ENCODE results near the gene RXRB.
A peak's percentile ranks its signal among the peaks of the same experiment; 100 is the strongest.
"Not testable (repeated sequence)": the region's sequence is repeated elsewhere in the genome, so short reads cannot be mapped to it uniquely, and the experiment has no call there.

Gene RXRB

DNA sequence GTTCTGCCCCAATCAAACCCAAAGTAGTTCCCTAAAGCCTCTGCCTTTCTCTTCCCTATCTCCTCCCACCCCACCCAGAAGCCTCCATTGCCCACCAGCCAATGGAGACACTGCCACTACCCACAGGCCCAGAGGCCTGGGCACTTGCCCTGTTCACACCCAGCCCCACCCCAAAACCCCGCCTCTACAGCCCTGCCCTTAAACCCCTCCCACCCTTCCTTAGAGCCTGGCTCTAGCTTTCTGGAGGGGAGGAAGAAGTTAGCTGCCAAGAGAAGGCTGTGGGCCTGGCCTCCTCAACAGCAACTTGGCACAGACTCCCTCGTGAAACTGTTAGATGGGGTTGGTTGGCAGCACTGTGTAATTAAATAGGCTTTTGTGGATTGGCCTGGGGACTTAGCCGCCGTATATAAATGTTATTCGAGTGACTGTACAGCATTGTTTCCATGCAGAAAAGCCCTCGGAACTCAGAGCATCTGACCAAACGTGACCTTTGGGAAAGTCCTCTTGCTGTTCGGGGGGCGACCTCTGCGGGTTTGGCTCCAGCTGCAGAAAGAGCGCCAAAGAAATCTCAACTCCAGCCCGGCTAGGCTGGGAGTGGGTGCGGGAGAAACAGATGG lies 39.6 kb downstream of the RXRB start:
- no peak for DNase-seq

DNA sequence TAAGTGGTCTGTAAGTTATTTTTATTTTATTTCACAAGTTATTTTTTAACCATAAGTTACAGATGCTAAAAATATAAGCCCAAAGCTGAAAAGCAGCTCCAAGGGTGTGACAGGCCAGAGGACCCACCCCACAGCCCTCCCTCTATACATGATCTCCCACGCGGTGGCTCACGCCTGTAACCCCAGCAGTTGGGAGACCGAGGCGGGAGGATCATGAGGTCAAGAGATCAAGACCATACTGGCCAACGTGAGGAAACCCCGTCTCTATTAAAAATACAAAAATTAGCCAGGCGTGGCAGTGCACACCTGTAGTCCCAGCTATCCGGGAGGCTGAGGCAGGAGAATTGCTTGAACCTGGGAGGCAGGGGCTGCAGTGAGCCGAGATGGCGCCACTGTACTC lies 40.4 kb downstream of the RXRB start:
- DNase-seq = no peak

DNA sequence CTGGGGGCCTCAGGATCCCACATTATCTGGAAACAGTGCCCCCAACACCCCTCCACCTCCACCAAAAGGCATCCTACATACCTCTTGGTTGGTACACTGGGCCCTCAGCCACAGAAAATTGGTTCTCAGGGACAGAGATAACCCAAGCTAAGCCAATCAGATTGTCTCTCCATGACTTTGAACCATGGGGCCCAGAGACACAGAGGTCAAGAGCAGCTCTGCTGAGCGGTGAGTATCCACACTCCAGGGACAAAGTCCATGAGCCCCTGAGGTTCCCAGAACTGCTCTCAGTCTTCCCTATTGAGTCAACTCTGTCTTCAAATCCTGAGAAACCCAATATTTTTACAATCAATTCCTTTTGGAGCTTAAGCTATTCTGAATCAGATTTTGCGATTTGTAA lies 43.5 kb downstream of the RXRB start:
- no peak for DNase-seq

DNA sequence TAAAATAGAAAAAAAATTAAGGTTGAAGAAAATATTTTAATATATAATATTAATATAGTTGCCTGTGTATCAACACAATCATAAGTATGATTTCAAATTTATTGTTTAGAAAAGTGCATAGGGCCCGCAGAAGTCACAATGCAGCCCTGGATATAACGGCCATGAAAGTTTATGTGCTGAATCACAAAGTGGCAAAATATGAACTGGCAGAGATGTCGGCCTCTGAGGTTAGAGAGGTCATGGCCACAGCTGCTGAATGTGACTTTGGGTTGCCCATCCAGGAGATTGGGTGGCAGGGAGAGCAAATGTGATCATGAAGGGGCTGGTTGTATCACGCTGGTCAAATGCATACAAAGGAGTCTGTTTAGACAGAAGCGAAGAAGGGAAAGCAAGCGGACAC lies 43.9 kb downstream of the RXRB start:
- no peak for DNase-seq

DNA sequence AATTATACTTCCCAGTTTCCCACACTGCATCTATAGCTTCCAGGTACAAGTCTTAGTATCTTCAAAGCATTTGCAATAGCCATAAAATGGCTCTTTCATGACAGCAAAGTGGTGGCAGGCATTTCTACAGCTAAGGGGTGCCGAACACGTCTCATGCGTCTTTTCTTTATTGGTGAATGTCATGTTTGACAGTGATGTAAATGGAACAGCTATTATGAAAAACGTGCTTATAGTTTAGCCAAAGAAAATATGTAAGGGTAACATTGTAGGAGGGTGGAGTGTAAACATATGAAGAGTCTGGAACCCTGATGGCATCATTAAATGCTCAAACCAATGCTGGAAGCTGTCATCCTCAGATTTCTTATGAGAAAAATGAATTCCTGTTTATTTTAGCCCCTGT lies 46.1 kb downstream of the RXRB start:
- no peak for DNase-seq

DNA sequence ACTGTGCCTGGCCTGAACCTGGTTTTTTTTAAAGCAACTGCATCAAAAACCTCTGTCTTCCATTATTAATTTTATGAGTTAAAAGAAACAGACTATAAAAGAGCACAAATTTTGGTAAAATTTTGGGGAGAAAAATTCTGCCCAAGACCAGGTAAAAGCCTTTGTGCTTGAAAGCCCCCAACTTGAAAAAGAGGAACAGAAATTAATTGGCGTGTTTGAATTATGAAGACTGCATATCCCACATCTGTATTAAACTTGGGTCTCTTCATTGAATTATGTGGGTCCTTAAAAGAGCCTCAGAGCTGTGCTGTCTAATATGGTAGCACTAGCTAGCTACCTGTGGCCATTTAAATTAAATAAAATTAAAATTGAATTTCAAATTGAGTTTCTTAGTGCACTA lies 49.4 kb downstream of the RXRB start:
- no peak for DNase-seq

DNA sequence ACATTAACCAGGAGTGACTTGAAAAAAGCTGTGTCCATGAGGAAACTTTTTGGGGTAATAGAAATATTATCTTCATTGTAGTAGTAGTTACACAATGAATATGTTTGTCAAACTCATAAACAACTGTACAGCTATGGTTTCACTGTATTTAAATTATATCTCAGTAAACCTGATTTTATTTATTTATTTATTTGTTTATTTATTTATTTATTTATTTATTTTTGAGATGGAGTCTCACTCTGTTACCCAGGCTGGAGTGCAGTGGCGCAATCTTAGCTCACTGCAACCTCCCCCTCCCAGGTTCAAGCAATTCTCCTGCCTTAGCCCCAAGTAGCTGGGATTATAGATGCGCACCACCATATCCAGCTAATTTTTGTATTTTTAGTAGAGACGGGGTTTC lies 49.9 kb downstream of the RXRB start:
- not testable (repeated sequence) for DNase-seq

DNA sequence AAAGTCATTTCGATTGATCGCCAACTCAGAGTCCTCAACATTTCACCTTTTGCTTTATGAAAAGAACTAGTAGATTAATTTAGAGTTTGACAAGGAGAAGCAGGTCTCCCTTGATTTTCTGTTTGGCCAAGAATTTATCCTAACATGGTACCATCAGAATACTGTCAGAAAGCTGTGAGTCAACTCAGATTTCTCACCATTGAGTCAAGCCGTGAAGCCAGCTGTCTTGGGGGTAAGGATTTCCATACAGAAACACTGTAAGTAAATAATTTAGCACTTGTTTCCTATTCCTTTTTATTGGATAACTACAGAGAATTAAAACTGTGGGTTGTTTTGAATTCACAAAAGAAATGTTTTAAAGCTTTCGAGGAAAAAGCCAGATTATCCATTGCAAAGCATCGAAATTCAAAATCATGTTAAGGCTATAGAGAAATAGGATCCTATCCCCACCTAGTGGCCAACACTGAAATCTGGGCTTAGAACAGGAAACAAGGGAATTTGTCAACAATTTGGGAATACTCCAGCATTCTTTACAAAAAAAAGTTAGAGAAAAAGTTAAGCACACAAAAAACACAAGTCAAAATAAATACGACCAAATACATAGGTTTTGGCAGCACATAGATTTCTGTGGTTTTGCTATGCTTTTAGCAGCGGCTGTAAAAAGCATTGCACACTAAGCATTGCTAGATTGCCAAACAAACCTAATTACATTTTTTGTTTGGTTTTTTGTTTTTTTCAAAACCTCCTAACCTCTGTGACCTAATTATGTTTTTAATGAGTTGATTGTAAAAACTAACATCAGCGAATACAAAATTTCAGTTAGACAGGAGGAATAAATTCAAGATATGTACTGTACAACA lies 52.4 kb downstream of the RXRB start:
- DNase-seq = no peak

DNA sequence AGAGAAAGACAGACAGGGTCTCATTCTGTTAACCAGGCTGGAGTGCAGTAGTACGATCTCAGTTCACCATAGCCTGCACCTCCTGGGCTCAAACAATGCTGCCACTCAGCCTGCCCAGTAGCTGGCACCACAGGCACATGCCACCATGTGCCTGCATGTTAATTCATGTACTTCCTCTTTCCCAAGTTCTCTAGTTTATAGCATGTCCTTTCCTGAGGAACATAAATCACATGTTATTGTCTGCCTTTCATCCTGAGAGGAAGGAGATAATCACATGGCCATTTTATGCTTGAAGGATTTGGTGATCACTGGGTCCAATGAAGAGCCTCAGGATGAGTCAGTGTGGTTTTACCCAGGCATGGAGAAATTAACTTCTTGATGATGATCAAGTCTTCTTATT lies 56.1 kb downstream of the RXRB start:
- peak; percentile 79 for DNase-seq
